H1 (cell line): ENCODE measurements around the gene MAP1LC3A. TPM values are rescaled to one million over a fixed set of nuclear protein-coding genes. Genes with fewer than 3 reads are reported as not detected.

ENCODE experiments used
- BACH1 ChIP-seq: IDR thresholded peaks from 2 replicates; pipeline ENCODE4 v1.6.1; 2012; ENCODE audit warnings: low read length, improper control_type of control experiment
- CHD7 ChIP-seq: fragments of 300-600 bp; sonication (generic); IDR thresholded peaks from 2 replicates; pipeline ENCODE4 v1.7.1; 2012; ENCODE audit warnings: low read length, moderate library complexity, mild to moderate bottlenecking, inconsistent platforms; ENCODE audit not compliant: insufficient replicate concordance
- EGR1 ChIP-seq: IDR thresholded peaks from 2 replicates; pipeline ENCODE4 v1.6.1; 2011; ENCODE audit warnings: low read depth, low read length, borderline replicate concordance
- JUND ChIP-seq: IDR thresholded peaks from 2 replicates; pipeline ENCODE4 v1.6.1; 2011; ENCODE audit warnings: mild to moderate bottlenecking, improper control_type of control experiment, low read length
- SP2 ChIP-seq: IDR thresholded peaks from 2 replicates; pipeline ENCODE4 v1.6.1; 2012; ENCODE audit warnings: mild to moderate bottlenecking, low read length, inconsistent platforms
- SP4 ChIP-seq: IDR thresholded peaks from 2 replicates; pipeline ENCODE4 v1.6.1; 2012; ENCODE audit warnings: low read length, inconsistent platforms
- SUZ12 ChIP-seq: fragments of 200-600 bp; sonication (generic); IDR thresholded peaks from 2 replicates; pipeline ENCODE4 v1.6.1; 2012; ENCODE audit warnings: mild to moderate bottlenecking, inconsistent platforms, low read length, moderate library complexity, mixed read lengths
- TEAD4 ChIP-seq: IDR thresholded peaks from 2 replicates; pipeline ENCODE4 v1.6.1; 2012; ENCODE audit warnings: low read depth, low read length, inconsistent platforms, mixed read lengths
- polyA plus RNA-seq, 7 experiments: library from polyadenylated mRNA; depleted of rRNA in 3 of 7; stranded (reverse) in 5 of 7; unstranded in 2 of 7; fragments of >200 nt in 5 of 7; fragments of 200-250 nt in 2 of 7; gene quantifications; 1 replicate in 5 of 7; 2 replicates in 1 of 7; 4 replicates in 1 of 7; pipeline versions ENCODE4 v1.2.1 to v1.2.3, GENCODE V29; 2011 to 2013; ENCODE audit warnings: missing spikeins in 2 of 7, mixed read lengths in 2 of 7
- total RNA-seq: library from RNA; stranded (reverse); fragmentation: NEBNext Ultra II Directional; extraction: Animal tissue kit (Norgen Biotek cat#: 25700); gene quantifications from 2 replicates; pipeline ENCODE4 v1.2.1, GENCODE V29; 2021
- TF ChIP-seq, protein P1 (sequence below): IDR thresholded peaks from 2 replicates; pipeline ENCODE4 v1.6.1; 2012; ENCODE audit warnings: inconsistent platforms
- TF ChIP-seq, protein P2 (sequence below): IDR thresholded peaks from 2 replicates; pipeline ENCODE4 v1.6.1; 2012; ENCODE audit warnings: inconsistent platforms

Gene MAP1LC3A
- total and polyA plus RNA-seq, 2 of the 8 experiments (the other 6 are each of a cell fraction or from before 2014, with no cell fraction given), result 5.0 to 6.1 TPM

DNA sequence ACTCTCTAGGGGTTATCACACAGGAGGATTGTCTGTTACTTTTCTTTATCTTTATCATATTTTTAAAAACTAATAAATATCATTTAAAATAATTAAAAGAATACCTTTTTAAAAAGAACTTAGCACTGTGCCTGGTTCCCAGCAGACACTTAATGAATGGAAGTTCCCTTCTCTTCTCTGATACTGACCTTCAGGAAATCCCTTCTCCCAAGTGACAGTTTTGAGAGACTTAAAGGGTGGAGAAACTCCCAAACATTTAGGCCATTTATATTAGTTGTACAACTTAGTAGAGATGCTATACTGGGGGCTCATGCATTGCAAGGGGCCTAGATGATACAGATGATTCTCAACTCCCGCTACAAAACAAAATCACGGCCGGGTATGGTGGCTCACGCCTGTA is 18.5 kb downstream of the MAP1LC3A start (continued):
- TF ChIP-seq CHD7, result no peak
- TF ChIP-seq BACH1, result no peak
- TF ChIP-seq, protein P1, sequence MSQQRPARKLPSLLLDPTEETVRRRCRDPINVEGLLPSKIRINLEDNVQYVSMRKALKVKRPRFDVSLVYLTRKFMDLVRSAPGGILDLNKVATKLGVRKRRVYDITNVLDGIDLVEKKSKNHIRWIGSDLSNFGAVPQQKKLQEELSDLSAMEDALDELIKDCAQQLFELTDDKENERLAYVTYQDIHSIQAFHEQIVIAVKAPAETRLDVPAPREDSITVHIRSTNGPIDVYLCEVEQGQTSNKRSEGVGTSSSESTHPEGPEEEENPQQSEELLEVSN, result no peak
- no peak for TF ChIP-seq EGR1
- TF ChIP-seq SP2, result no peak
- TF ChIP-seq SP4, result no peak
- TF ChIP-seq, protein P2, sequence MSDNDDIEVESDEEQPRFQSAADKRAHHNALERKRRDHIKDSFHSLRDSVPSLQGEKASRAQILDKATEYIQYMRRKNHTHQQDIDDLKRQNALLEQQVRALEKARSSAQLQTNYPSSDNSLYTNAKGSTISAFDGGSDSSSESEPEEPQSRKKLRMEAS, result no peak
- no peak for TF ChIP-seq JUND
- TF ChIP-seq SUZ12, result no peak
- TF ChIP-seq TEAD4, result no peak
